NT2/D1 (cell line): ENCODE results near the gene LRRC23.

ENCODE experiments used
- DNase-seq: peaks from one replicate; pipeline ENCODE4 v3.0.0-alpha.2; 2011; ENCODE audit warnings: low read depth, low spot score
- H3K27me3 ChIP-seq: 2 replicates; pipeline ENCODE4 v1.6.0; 2011; ENCODE audit warnings: mild to moderate bottlenecking; ENCODE audit not compliant: insufficient read length, insufficient read depth
- H3K36me3 ChIP-seq: 2 replicates; pipeline ENCODE4 v1.6.1; 2011; ENCODE audit warnings: mild to moderate bottlenecking, low read length, mixed read lengths; ENCODE audit not compliant: insufficient read depth, insufficient read length
- H3K4me1 ChIP-seq: 2 replicates; pipeline ENCODE4 v1.5.1; 2011; ENCODE audit not compliant: insufficient read depth, insufficient read length
- H3K4me3 ChIP-seq: 2 replicates; pipeline ENCODE4 v1.5.1; 2011; ENCODE audit warnings: low read depth; ENCODE audit not compliant: insufficient read length
- H3K9ac ChIP-seq: 2 replicates; pipeline ENCODE4 v1.6.0; 2011; ENCODE audit warnings: low read depth; ENCODE audit not compliant: insufficient read length
- H3K9me3 ChIP-seq: 2 replicates; pipeline ENCODE4 v1.5.1; 2011; ENCODE audit warnings: mild to moderate bottlenecking, low read length; ENCODE audit not compliant: insufficient read depth
- SUZ12 ChIP-seq: IDR thresholded peaks from 2 replicates; pipeline ENCODE4 v1.6.1; 2011; ENCODE audit not compliant: insufficient read length, insufficient read depth; ENCODE audit errors: extremely low read depth
- YY1 ChIP-seq: IDR thresholded peaks from 2 replicates; pipeline ENCODE4 v1.6.1; 2011; ENCODE audit not compliant: insufficient read length, insufficient read depth
- ZNF274 ChIP-seq: IDR thresholded peaks from 2 replicates; pipeline ENCODE4 v1.6.1; 2011; ENCODE audit warnings: mild to moderate bottlenecking, low read depth, low read length

Gene LRRC23

GRCh38 chr12:6946033-6946919, 41.7 kb downstream of the LRRC23 start:
- H3K9ac ChIP-seq: peak overlapping the region; percentile 100
- H3K27me3 ChIP-seq: no peaks in the 10 kb centered on the region
- H3K4me1 ChIP-seq: peaks cover 25% of the 10 kb centered on the region
- no peaks in the 10 kb centered on the region for H3K9me3 ChIP-seq
- H3K4me3 ChIP-seq: peak overlapping the region; percentile 52
- TF ChIP-seq YY1: no peak
- no peak for TF ChIP-seq SUZ12
- TF ChIP-seq ZNF274: no peak
- DNase-seq: peak; percentile 95
- peaks cover 33% of the 10 kb centered on the region for H3K36me3 ChIP-seq

- DNase-seq: no peak
- no peaks in the 10 kb centered on the region for H3K9me3 ChIP-seq
- peaks cover 26% of the 10 kb centered on the region for H3K4me1 ChIP-seq
- TF ChIP-seq ZNF274: no peak
- no peak for TF ChIP-seq YY1
- no peak for TF ChIP-seq SUZ12
- H3K36me3 ChIP-seq: peaks cover 27% of the 10 kb centered on the region
- no peaks in the 10 kb centered on the region for H3K27me3 ChIP-seq
- peak overlapping the region; percentile 72 for H3K9ac ChIP-seq
- H3K4me3 ChIP-seq: peak overlapping the region; percentile 52
Measured at GRCh38 chr12:6946920-6947374, 42.3 kb downstream of the LRRC23 start.

GRCh38 chr12:6947615-6948014, 43.0 kb downstream of the LRRC23 start:
- no peak for DNase-seq
- H3K4me3 ChIP-seq: no peak overlapping the region
- TF ChIP-seq ZNF274: no peak
- H3K27me3 ChIP-seq: no peaks in the 10 kb centered on the region
- no peaks in the 10 kb centered on the region for H3K9me3 ChIP-seq
- H3K9ac ChIP-seq: no peak overlapping the region
- peaks cover 33% of the 10 kb centered on the region for H3K4me1 ChIP-seq
- H3K36me3 ChIP-seq: peaks cover 20% of the 10 kb centered on the region

GRCh38 chr12:6948873-6949594, 44.4 kb downstream of the LRRC23 start:
- no peaks in the 10 kb centered on the region for H3K9me3 ChIP-seq
- TF ChIP-seq SUZ12 (no peak), YY1 (no peak), ZNF274 (no peak)
- peaks cover 45% of the 10 kb centered on the region for H3K4me1 ChIP-seq
- H3K4me3 ChIP-seq: no peak overlapping the region
- H3K27me3 ChIP-seq: no peaks in the 10 kb centered on the region
- DNase-seq: no peak
- H3K9ac ChIP-seq: peak overlapping the region; percentile 14
- H3K36me3 ChIP-seq: peaks cover 19% of the 10 kb centered on the region

GRCh38 chr12:6950401-6950801, 45.8 kb downstream of the LRRC23 start:
- no peak for DNase-seq
- H3K9me3 ChIP-seq: no peaks in the 10 kb centered on the region
- no peak overlapping the region for H3K9ac ChIP-seq
- peaks cover 15% of the 10 kb centered on the region for H3K36me3 ChIP-seq
- no peaks in the 10 kb centered on the region for H3K27me3 ChIP-seq
- H3K4me1 ChIP-seq: peaks cover 40% of the 10 kb centered on the region
- H3K4me3 ChIP-seq: no peak overlapping the region
- TF ChIP-seq SUZ12 (no peak), ZNF274 (no peak), YY1 (no peak)

- no peaks in the 10 kb centered on the region for H3K27me3 ChIP-seq
Measured at GRCh38 chr12:6950811-6951540, 46.4 kb downstream of the LRRC23 start, which contains the start of gene PTPN6. TSS of gene PTPN6 (plus strand) at chr12:6951356. CDS start at chr12:6951513, 157 bp downstream.

GRCh38 chr12:6951551-6952120, 47.0 kb downstream of the LRRC23 start:
- Histone ChIP-seq H3K4me3 (no peak overlapping the region), H3K9ac (peak overlapping the region; percentile 39), H3K4me1 (peaks cover 33% of the 10 kb centered on the region), H3K36me3 (peaks cover 12% of the 10 kb centered on the region), H3K9me3 (no peaks in the 10 kb centered on the region), H3K27me3 (no peaks in the 10 kb centered on the region)
- DNase-seq: no peak
- TF ChIP-seq SUZ12 (no peak), YY1 (no peak), ZNF274 (no peak)

More at GRCh38 chr12:6950811-6951540, 46.4 kb downstream of the LRRC23 start, which contains the start of gene PTPN6:
- Histone ChIP-seq H3K36me3 (peaks cover 10% of the 10 kb centered on the region), H3K4me1 (peaks cover 34% of the 10 kb centered on the region), H3K9me3 (no peaks in the 10 kb centered on the region), H3K9ac (peak within 1 kb of the TSS; percentile 39), H3K4me3 (no peak within 1 kb of the TSS)
- no peak for DNase-seq
- TF ChIP-seq ZNF274: no peak
- TF ChIP-seq SUZ12: no peak
- no peak for TF ChIP-seq YY1
